ENCODE data around the gene SYNJ1. TPM values are rescaled to one million over a fixed set of nuclear protein-coding genes. Genes with fewer than 3 reads are reported as not detected.

The SYNJ1 gene
- total and polyA plus RNA-seq, 2 experiments from 2014 or later, result 1.4 to 4.2 TPM

GRCh38 chr21:32717851-32718316, 9.9 kb downstream of the SYNJ1 start:
- no peaks in the 10 kb centered on the region for H3K4me1 Mint-ChIP-seq

More at GRCh38 chr21:32717851-32718316, 9.9 kb downstream of the SYNJ1 start:
- no peaks in the 10 kb centered on the region for H3K36me3 ChIP-seq (ENCODE audit: insufficient read depth)
- Mint-ChIP-seq H3K9me3 (no peaks in the 10 kb centered on the region), H3K36me3 (ENCODE audit: low read depth) (no peaks in the 10 kb centered on the region), H3K4me3 (no peak overlapping the region), H3K27me3 (ENCODE audit: insufficient read depth, low read depth, poor library complexity) (no peaks in the 10 kb centered on the region), H3K27ac (no peak overlapping the region)
- no peak overlapping the region for H3K4me3 ChIP-seq
- no peak for TF ChIP-seq NANOG (IDR thresholded peaks at IDR 0.05; ENCODE audit: borderline replicate concordance)
- TF ChIP-seq JUNB (IDR thresholded peaks at IDR 0.05; ENCODE audit: unreplicated experiment), result no peak
- TF ChIP-seq ZNF114 (CRISPR knock-in tag; IDR thresholded peaks at IDR 0.05), result no peak
- TF ChIP-seq ETS1 (IDR thresholded peaks at IDR 0.05), result no peak
- TF ChIP-seq EZH2 (IDR thresholded peaks at IDR 0.05; ENCODE audit: low read depth, unreplicated experiment), result no peak
- TF ChIP-seq POLR2AphosphoS5 (IDR thresholded peaks at IDR 0.05; ENCODE audit: low read depth), result no peak
- no peak for TF ChIP-seq EZH2phosphoT487 (IDR thresholded peaks at IDR 0.05; ENCODE audit: unreplicated experiment)
- TF ChIP-seq STAT1 (IDR thresholded peaks at IDR 0.05; ENCODE audit: unreplicated experiment), result no peak
- TF ChIP-seq, protein P1, sequence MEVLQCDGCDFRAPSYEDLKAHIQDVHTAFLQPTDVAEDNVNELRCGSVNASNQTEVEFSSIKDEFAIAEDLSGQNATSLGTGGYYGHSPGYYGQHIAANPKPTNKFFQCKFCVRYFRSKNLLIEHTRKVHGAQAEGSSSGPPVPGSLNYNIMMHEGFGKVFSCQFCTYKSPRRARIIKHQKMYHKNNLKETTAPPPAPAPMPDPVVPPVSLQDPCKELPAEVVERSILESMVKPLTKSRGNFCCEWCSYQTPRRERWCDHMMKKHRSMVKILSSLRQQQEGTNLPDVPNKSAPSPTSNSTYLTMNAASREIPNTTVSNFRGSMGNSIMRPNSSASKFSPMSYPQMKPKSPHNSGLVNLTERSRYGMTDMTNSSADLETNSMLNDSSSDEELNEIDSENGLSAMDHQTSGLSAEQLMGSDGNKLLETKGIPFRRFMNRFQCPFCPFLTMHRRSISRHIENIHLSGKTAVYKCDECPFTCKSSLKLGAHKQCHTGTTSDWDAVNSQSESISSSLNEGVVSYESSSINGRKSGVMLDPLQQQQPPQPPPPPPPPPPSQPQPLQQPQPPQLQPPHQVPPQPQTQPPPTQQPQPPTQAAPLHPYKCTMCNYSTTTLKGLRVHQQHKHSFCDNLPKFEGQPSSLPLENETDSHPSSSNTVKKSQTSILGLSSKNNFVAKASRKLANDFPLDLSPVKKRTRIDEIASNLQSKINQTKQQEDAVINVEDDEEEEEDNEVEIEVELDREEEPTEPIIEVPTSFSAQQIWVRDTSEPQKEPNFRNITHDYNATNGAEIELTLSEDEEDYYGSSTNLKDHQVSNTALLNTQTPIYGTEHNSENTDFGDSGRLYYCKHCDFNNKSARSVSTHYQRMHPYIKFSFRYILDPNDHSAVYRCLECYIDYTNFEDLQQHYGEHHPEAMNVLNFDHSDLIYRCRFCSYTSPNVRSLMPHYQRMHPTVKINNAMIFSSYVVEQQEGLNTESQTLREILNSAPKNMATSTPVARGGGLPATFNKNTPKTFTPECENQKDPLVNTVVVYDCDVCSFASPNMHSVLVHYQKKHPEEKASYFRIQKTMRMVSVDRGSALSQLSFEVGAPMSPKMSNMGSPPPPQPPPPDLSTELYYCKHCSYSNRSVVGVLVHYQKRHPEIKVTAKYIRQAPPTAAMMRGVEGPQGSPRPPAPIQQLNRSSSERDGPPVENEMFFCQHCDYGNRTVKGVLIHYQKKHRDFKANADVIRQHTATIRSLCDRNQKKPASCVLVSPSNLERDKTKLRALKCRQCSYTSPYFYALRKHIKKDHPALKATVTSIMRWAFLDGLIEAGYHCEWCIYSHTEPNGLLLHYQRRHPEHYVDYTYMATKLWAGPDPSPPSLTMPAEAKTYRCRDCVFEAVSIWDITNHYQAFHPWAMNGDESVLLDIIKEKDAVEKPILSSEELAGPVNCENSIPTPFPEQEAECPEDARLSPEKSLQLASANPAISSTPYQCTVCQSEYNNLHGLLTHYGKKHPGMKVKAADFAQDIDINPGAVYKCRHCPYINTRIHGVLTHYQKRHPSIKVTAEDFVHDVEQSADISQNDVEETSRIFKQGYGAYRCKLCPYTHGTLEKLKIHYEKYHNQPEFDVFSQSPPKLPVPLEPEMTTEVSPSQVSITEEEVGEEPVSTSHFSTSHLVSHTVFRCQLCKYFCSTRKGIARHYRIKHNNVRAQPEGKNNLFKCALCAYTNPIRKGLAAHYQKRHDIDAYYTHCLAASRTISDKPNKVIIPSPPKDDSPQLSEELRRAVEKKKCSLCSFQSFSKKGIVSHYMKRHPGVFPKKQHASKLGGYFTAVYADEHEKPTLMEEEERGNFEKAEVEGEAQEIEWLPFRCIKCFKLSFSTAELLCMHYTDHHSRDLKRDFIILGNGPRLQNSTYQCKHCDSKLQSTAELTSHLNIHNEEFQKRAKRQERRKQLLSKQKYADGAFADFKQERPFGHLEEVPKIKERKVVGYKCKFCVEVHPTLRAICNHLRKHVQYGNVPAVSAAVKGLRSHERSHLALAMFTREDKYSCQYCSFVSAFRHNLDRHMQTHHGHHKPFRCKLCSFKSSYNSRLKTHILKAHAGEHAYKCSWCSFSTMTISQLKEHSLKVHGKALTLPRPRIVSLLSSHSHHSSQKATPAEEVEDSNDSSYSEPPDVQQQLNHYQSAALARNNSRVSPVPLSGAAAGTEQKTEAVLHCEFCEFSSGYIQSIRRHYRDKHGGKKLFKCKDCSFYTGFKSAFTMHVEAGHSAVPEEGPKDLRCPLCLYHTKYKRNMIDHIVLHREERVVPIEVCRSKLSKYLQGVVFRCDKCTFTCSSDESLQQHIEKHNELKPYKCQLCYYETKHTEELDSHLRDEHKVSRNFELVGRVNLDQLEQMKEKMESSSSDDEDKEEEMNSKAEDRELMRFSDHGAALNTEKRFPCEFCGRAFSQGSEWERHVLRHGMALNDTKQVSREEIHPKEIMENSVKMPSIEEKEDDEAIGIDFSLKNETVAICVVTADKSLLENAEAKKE (CRISPR knock-in tag; IDR thresholded peaks at IDR 0.05), result no peak
- TF ChIP-seq, protein P2, sequence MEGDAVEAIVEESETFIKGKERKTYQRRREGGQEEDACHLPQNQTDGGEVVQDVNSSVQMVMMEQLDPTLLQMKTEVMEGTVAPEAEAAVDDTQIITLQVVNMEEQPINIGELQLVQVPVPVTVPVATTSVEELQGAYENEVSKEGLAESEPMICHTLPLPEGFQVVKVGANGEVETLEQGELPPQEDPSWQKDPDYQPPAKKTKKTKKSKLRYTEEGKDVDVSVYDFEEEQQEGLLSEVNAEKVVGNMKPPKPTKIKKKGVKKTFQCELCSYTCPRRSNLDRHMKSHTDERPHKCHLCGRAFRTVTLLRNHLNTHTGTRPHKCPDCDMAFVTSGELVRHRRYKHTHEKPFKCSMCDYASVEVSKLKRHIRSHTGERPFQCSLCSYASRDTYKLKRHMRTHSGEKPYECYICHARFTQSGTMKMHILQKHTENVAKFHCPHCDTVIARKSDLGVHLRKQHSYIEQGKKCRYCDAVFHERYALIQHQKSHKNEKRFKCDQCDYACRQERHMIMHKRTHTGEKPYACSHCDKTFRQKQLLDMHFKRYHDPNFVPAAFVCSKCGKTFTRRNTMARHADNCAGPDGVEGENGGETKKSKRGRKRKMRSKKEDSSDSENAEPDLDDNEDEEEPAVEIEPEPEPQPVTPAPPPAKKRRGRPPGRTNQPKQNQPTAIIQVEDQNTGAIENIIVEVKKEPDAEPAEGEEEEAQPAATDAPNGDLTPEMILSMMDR (conservative IDR thresholded peaks at IDR 0.05; ENCODE audit: low read depth in 2 of 2), result no peak
- no peak for TF ChIP-seq ZNF331 (CRISPR knock-in tag; IDR thresholded peaks at IDR 0.05; ENCODE audit: low read depth)
- TF ChIP-seq CREB1 (CRISPR knock-in tag; IDR thresholded peaks at IDR 0.05; ENCODE audit: low read depth), result no peak
- TF ChIP-seq REST (IDR thresholded peaks at IDR 0.05; ENCODE audit: unreplicated experiment), result no peak
- H3K4me2 ChIP-seq, result no peak overlapping the region
- no peaks in the 10 kb centered on the region for H3K79me2 ChIP-seq (replicated peaks; ENCODE audit: insufficient read depth)
- DNase-seq (ENCODE audit: low spot score), result no peak
- no peaks in the 10 kb centered on the region for H3K27me3 ChIP-seq (ENCODE audit: insufficient read depth)
- H3K4me1 ChIP-seq (ENCODE audit: insufficient read depth), result no peaks in the 10 kb centered on the region
- H3F3A ChIP-seq (replicated peaks; ENCODE audit: low read depth), result no peaks in the 10 kb centered on the region
- H4K20me1 ChIP-seq (replicated peaks; ENCODE audit: insufficient read depth), result no peaks in the 10 kb centered on the region
- no peak overlapping the region for H3K27ac ChIP-seq (ENCODE audit: low read depth)
- no peaks in the 10 kb centered on the region for H3K9me2 ChIP-seq (ENCODE audit: insufficient read depth)
- ATAC-seq, result no peak
- H2AFZ ChIP-seq, result no peak overlapping the region
